DOHH2 (cell line): Measurements from ENCODE around the gene TMEM9.

Experiments used
- CTCF ChIP-seq: fragments of 200-600 bp; sonication (generic); IDR thresholded peaks from one replicate; pipeline ENCODE4 v1.5.1; 2014; ENCODE audit warnings: antibody characterized with exemption, mild to moderate bottlenecking, low read depth, low read length; ENCODE audit not compliant: poor library complexity, severe bottlenecking
- EZH2phosphoT487 ChIP-seq: fragments of 200-600 bp; sonication (generic); IDR thresholded peaks from 2 replicates; pipeline ENCODE4 v1.6.1; 2017; ENCODE audit warnings: borderline replicate concordance, mild to moderate bottlenecking, antibody characterized with exemption, low read length, moderate library complexity, mixed read lengths

GRCh38 chr1:201091256-201091655 is 63.0 kb downstream of the TMEM9 start:
- TF ChIP-seq CTCF: no peak
- TF ChIP-seq EZH2phosphoT487: no peak
